ENCODE data around the gene PPARG.
"Not testable (repeated sequence)": the region's sequence is repeated elsewhere in the genome, so short reads cannot be mapped to it uniquely, and the experiment has no call there.

Gene PPARG

DNA sequence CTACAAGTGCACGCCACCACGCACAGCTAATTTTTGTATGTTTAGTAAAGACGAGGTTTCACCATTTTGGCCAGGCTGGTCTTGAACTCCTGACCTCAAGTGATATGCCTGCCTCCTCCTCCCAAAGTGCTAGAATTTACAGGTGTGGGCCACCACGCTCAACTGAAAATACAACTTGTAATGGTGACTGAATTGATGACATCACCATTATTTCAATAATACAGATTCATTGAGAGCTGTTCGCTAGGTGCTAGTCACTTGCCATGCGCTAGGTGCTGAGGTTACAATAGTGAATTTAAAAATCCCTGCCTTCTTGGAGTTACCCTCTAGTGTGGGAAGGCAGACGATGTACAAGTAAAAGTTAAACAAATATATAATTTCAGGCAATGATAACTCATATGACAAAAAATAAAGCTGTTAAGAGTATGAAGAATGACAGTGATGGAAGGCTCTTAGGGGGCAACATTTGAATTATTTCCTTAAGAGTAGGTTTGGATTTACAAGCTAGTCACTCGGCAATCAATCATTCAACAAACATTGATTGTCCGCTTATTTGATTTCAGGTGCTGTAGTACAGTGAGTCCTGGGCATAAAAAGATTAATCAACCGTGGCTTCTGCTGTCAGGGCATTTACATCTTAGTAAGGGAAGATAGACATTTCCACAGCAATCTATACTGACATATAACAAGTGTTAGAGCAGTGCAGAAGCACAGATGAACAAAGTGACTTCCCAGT, 9.1 kb upstream of the PPARG start:
- DNase-seq (ENCODE audit: low read depth in 2 of 2) = no peak

DNA sequence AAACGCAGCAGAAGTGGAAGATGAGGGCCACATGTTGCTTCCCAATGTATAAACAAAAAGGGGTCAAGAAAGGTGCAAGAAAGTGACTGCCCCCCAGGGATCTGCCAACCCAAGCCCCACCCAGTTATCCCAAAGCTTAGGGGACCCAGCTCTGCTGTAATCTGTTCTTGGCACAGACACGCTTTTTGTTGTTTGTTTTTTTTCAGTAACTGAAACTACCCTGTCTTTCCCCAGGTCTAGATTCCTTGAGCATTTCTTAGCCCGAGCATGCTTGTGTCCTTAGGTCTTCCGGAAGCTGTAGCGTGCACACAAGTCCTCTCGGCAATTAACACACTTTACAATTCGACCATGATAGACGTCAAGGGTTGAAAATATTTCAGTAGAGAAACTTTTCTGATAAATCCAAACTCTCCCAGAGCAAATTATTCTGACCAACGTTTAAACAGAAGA, 8.5 kb upstream of the PPARG start:
- DNase-seq (ENCODE audit: low read depth in 2 of 2) = no peak

DNA sequence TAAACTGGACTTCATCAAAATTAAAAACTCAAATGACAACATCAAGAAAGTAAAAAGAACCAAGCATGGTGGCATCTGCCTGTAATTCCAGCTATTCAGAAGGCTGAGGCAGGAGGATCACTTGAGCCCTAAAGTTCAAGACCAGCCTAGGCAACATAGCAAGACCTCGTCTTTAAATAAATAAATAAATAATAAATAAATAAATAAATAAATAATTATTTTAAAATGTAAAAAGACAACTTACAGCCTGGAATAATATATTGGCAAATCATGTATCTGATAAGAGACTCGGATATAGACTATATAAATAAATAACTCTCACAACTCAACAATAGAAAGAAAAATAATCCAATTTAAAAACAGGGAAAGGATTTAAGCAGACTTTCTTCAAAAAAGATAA, 4.3 kb upstream of the PPARG start:
- DNase-seq (ENCODE audit: low read depth in 2 of 2) = no peak

DNA sequence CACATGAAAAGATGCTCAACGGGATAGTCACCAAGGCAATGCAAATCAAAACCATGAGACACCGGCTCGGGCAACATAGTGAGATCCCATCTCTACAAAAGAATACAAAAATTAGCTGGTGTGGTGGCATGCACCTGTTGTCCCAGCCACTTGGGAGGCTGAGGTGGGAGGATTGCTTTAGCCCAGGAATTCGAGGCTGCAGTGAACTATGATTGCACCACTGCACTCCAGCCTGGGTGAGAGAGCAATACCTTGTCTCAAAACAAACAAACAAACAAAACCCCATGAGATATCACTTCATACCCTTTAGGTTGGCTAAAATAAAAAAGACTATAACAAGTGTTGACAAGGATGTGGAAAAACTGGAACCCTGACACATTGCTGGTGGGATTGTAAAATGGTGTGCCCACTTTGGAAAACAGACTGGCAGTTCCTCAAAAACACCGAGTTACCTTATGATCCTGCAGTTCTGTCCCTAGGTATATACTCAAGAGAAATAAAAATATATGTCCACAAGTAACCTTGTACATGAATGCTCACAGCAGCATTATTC, 3.8 kb upstream of the PPARG start:
- DNase-seq (ENCODE audit: low read depth in 2 of 2) = no peak

DNA sequence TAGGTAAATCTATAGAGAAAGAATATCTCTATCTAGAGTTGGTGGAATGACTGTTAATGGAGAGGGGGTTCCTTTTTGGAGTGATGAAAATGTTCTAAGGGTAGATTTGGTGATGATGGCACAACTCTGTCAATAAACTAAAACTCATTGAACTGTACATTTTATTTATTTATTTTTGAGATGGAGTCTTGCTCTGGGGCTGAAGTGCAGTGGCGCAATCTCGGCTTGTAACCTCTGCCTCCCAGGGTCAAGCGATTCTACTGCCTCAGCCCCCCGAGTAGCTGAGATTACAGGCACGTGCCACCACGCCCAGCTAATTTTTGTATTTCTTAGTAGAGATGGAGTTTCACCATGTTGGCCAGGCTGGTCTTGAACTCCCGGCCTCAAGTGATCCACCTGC, 3.1 kb upstream of the PPARG start:
- DNase-seq (ENCODE audit: low read depth in 2 of 2) = not testable (repeated sequence)

DNA sequence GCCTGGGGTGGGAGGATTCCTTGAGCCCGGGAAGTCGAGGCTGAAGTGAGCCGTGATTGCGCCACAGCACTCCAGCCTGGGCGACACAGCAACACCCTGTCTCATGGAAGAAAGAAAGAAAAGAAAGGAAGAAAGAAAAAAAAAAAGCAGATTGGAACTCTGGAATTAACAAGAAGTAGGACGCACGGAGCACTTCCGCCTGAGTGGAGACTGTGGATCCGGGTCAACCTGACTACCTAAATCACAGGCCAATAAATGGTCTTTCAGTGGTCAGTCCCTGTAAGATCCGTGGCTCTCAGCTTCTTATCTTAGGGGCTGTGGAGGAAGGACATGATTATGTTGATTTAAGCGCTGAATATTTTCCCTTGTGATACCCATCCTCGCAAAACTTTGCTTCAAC, 2.4 kb upstream of the PPARG start:
- no peak for DNase-seq (ENCODE audit: low read depth in 2 of 2)

DNA sequence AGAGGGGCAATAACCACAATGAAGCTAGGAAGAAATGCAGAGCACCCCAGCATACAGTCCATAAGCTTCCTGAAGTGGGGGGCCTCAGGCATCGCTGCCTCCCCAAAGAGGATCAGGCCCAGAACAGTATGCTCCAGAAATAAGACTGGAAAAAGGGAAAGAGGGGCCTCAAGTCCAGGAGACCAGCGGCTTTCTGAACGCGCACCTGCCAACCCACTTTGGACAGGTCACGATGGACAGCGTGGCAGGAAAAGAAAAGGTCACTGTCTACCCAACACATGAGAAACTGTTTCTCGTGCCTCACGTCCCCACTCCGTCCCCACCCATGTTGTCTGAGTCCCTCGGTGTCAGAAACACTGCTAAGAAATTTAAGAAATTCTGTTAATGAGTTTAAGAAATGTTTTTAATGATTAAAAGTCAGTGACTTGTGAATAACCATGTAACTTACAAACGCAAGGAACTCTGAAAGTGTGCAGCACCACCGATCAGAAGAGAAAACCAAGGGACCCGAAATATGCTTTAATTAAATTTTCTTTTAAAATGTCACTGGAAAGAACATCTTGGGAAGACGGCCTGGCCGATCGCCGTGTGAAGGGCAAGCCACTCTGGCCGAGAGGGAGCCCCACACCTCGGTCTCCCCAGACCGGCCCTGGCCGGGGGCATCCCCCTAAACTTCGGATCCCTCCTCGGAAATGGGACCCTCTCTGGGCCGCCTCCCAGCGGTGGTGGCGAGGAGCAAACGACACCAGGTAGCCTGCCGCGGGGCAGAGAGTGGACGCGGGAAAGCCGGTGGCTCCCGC, 1.7 kb upstream of the PPARG start:
- no peak for DNase-seq (ENCODE audit: low read depth in 2 of 2)

DNA sequence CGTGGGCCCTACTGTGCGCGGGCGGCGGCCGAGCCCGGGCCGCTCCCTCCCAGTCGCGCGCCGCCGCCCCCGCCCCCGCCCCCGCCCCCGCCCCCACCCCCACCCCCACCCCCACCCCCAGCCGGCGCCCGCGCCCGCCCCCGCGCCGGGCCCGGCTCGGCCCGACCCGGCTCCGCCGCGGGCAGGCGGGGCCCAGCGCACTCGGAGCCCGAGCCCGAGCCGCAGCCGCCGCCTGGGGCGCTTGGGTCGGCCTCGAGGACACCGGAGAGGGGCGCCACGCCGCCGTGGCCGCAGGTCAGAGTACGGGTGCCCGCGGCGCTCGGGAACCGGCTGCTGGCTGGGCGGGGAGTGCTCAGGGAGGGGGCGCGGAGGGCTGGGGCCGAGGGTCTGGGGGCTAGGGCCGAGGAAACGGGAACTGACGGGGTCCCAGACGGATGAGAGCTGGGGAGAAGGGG, 1.1 kb upstream of the PPARG start:
- no peak for DNase-seq (ENCODE audit: low read depth in 2 of 2)

DNA sequence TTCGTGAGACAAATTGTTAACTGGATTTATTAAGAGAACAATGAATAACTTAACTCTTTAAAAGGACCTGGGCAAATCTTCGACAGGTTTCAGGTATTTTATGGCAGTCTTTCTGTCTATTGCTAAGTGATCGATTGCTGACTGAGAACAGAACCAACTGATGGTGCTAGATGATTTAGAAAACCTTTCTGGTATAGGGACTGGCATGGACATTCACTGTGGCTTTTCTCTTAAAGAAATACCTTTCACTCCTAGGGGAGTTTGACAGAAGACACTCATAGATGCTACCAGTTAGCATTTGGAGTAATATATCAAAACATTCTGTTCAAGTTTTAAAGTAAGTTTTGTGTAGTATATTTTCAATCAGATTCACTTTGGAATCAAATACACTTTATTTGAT, 654 bp downstream of the PPARG start:
- no peak for DNase-seq (ENCODE audit: low read depth in 2 of 2)

DNA sequence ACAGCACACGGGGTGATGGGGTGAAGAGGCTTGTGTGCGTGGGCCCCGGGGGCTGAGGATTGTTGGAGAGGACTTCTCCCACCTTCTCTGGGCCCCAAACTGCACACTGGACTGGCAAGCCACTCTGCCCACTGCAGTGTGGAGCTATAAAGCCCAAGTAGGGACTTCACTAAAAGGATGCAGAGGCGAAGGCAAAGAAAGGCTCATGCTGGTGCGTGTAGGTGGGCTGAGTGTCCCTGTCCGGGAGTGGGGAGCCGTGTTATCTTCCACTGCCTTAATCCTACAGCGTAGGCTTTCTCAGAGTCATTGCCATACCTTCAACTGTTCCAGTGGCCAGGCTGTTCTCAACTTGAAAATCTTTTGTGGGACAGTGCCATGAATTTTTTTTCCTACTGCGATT, 3.9 kb downstream of the PPARG start:
- no peak for DNase-seq (ENCODE audit: low read depth in 2 of 2)

DNA sequence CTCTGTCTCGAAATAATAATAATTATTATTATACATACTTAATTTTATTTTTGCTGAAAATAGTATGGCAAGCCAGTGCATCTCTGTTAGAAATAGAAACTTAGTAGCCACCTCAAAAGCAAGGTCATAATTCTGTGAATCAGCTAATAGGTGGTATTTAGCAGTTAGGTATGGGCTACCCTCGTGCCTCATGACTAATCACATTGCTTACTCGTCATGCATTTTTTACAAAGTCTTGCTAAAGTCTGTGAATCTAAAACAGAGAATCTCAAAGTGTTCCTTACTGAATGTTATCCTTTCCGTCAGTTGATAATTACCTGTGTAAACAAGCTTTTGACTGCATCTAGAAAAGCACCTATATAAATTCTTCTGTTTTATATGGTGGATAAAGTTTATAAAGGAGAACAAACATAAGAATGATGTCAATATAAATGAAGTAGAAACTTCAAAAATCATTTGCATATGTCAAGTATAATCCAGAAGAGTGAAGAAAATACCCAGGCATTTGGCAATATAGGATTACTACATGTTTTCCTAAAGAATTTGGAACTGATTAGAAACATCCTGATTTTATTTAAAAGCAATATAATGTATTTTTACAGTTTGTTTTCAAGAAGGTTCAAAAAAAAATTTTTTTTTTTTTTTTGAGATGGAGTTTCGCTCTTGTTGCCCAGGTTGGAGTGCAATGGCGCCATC, 6.2 kb downstream of the PPARG start:
- no peak for DNase-seq (ENCODE audit: low read depth in 2 of 2)

DNA sequence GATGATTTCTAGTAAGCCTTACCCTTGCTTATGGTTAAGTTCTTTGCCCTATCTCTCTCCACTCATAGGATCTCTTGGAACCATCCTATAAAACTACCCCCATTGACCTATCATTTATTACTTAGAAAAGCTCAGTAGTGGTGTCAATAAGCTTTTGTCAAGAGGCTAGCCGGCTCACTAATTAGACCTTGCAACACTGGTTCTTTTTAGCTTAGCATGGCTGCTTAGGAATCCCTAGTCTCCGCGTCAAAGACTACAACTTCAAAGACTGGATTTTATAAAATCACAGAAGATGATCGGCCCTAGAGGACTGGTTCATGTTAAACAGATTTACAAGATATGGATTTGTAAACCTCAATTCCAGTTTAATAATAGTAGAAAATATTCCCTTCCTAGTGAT, 7.6 kb downstream of the PPARG start:
- no peak for DNase-seq (ENCODE audit: low read depth in 2 of 2)

DNA sequence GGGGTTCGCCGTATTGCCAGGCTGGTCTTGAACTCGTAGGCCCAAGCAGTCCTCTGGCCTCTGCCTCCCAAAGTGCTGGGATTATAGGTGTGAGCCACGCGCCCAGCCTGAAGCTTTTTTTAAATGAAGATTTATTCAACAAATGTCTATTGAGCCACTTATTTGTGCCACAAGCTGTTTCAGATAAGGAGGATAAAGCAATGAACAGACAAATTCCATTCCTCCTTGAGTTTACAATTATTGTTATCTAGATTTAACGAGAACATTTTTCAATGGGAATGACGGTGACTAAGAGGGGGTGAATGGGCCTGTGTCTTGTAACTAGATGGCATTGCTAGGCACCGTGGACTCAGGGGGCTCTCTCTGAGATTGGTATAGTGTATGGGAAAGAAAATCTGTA, 10.2 kb downstream of the PPARG start:
- DNase-seq (ENCODE audit: low read depth in 2 of 2) = no peak

DNA sequence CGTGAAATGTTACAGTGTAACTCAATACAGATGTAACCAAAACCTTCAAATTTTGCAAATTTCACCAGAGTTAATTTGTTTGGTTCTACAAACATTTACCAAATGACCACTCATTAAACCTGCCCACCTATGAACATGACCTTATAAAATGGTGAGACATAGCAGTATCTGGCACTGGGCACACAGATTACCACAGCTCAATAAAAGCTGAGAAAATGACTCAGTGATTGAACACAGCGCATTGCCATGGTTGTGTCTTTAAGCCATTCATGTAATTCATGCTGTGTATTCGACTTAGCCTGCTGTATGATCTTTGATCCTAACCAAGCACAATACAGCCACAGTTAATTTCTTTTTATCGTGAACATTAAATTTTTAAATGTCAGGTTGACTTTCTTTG, 11.3 kb downstream of the PPARG start:
- no peak for DNase-seq (ENCODE audit: low read depth in 2 of 2)

DNA sequence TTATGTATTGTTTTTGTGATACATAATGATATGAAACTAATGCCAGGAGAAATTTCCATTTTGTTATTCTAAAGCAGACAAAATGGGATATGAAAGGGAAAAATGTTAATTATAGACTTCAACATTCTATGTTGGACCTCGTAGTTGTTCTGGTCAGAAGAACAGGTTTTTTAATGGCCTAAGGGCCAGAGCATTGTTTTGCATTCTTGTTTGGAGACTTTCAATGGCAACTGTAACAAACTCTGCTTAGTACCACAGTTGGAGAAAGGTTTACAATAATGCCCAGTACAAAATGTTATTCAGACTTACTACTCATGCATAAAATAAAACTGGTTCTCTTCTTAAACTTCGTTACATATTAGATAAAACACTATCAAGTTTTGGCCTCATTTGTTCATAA, 12.2 kb downstream of the PPARG start:
- DNase-seq (ENCODE audit: low read depth in 2 of 2) = no peak

DNA sequence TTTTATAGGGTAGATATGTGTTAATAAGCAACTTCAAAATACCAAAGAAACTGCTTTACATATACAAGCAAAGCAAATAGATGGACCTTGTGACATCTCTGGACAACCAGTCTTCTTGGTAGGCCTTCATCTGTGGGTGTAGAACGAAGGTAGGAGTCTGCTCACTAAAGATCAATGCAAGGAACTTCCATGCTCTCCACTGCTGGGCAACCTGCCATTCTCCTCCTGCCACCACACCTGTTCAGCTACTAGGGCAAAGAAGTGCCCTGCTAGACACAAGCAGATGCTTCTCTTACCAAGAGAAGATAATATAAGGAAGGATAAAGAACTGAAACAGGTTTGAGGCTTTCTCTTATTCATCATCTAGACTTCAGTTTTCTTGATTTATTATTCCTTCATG, 12.6 kb downstream of the PPARG start:
- no peak for DNase-seq (ENCODE audit: low read depth in 2 of 2)

DNA sequence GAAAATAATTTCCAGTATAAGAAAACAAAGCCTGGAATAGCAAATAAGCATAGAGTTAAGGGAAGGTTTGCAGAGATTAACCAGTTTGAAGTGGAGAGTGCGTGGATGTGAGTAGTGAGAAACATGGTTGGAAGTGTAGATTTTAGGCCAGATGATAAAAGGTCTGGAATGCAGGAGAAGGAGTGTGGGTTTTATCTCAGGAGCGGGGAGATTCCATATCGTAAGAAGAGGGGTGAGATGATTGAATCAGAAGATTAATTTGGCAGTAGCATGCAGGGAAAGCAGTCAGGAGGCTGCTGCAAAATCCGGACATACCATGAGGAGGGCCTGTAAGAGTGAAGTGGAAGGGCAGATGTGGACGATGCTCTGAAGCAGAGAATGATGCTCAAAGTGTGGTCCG, 13.7 kb downstream of the PPARG start:
- DNase-seq (ENCODE audit: low read depth in 2 of 2) = no peak

DNA sequence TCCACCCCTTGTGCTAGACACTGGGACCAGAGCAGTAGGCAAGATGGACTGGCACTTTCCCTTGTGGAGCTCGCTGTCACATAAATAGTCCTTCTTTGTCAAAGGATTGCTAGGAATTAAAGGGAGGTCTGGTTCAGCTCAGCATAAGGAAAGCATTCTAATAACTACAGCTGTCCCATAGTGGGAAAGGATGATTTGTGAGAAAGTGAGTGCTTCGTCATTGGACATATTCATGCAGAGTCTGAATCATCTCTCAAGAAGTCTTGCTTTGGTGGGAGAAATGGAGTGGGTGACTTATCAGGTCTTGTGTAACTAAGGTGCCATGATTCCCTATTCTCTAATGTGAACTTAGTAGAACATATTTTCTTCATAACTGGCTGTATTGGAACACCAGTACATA, 14.7 kb downstream of the PPARG start:
- DNase-seq (ENCODE audit: low read depth in 2 of 2) = no peak

DNA sequence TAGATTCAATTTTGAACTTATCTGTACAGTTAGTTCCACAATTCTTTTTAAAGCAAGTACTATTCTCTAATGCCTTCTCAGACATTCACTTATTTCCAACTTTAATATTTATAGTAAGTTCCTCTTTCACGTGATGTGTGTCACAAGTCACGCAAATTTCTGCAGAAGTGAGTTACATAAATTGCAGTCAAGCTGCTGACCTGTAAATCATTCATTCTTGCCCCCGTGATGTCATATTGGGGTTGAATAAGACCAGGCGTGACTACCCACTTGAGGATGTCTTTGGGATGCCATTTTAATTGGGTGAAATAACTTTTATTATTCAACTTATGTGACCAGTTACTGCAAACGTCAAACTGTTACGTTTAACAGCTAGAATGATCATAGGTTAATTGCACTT, 15.1 kb downstream of the PPARG start:
- DNase-seq (ENCODE audit: low read depth in 2 of 2) = no peak

DNA sequence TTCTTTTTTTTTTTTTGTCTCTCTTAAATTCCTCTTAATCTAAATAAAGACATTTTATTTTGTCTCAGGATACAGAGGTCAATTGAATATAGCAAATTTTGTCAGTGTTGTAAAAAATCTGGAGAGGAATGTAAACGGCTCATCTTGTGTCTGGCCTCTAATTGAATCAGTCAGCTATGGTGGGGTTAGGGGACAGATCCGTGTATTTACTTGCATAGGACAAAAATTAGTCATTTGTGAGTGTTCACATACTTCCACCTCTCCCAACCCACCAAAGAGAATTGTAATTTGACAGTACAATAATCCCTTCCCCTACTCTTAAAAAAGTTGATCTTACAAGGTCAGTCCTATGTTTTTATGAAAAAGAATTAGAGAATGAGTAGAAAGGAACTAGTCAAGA, 18.3 kb downstream of the PPARG start:
- DNase-seq (ENCODE audit: low read depth in 2 of 2) = no peak

DNA sequence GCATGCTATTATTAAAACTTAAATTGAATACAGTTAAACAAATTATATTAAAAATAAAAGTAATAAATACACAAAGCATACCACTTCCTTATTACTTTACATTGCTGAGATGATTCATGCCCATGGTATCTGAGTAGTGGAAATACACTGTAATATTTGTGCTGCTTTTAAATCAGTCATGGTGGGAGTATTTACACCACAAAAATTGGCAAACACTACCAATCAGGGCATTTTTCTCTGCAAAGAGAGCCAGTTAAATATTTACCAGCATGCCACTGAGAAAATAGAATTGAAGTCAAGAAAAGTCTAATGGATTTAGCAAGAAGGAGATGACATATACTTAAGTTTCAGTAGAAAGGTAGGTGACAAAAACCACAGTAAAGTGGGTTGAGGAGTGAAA, 19.6 kb downstream of the PPARG start:
- no peak for DNase-seq (ENCODE audit: low read depth in 2 of 2)

DNA sequence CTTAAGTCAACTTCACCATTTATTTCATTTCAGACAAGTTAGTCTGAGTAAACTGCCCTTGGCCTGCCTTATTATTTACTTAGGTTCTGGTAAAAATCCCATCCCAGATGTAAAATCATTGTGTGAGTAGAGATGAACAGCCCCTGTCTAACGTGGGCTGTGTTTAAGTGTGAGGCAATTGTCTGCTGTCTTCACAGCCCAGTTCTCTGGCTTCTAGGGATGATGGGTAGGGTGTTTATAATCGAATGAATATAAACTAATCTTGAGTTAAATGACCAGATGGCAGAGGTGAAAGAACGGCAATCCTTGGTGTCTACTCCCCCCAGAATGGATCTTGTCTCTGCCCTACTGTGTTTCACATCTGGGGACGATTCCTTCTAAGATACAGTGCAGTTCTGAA, 20.8 kb downstream of the PPARG start:
- DNase-seq (ENCODE audit: low read depth in 2 of 2) = no peak
